ENCODE measurements around the gene DLX1.
"Not testable (repeated sequence)": the region's sequence is repeated elsewhere in the genome, so short reads cannot be mapped to it uniquely, and the experiment has no call there.

The DLX1 gene

GRCh38 chr2:172120118-172120517, 34.8 kb downstream of the DLX1 start:
- no peak for DNase-seq

GRCh38 chr2:172128484-172128883, 43.2 kb downstream of the DLX1 start:
- no peak for DNase-seq

GRCh38 chr2:172129404-172129803, 44.1 kb downstream of the DLX1 start:
- DNase-seq = no peak

- no peak for DNase-seq
Measured at GRCh38 chr2:172131713-172132555, 46.6 kb downstream of the DLX1 start.

GRCh38 chr2:172134270-172134669, 49.0 kb downstream of the DLX1 start:
- DNase-seq = no peak

- no peak for DNase-seq
Measured at GRCh38 chr2:172135446-172135845, 50.1 kb downstream of the DLX1 start.

GRCh38 chr2:172137109-172137508, 51.8 kb downstream of the DLX1 start:
- no peak for DNase-seq

- no peak for DNase-seq
Measured at GRCh38 chr2:172137943-172138342, 52.6 kb downstream of the DLX1 start.

- DNase-seq = not testable (repeated sequence)
Measured at GRCh38 chr2:172138727-172139126, 53.4 kb downstream of the DLX1 start.

All from NCI-H1694 (cell line).